ENCODE data around the gene STARD5. TPM values are rescaled to one million over a fixed set of nuclear protein-coding genes. Genes with fewer than 3 reads are reported as not detected.

The STARD5 gene
- total RNA-seq, 1 experiment from 2014 or later: 3.4 TPM

DNA sequence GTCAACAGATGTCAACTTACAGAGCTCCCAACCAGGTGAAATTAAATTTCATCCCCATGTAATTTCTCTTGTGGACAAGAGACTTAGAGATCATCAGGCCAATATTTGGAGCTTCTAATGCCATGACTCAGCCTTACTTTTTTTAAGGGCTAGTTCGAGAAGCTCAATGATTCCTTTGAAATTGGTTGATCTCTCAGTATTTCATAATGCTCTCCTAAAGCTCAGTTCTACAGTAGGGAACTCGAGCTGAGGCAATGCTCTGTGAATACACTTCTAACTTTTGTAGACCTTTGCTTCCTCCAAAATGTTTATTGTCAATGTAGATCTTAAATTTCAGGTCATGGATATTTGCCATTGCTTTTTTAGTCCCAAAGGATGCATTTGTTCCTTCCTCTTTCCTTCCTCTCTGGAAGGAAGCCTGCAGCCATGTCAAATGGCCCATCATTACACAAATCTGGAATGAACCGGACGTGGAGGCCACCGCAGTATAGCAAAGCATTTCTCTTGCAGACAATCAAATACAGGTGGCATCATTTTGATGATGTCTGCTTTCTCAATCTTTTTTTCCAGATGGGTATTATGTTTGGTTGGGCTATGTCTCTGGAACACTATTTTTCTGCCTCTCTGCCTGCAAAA, 28.3 kb downstream of the STARD5 start:
- POLR2A ChIA-PET: interaction anchor here (0.6 to 0.9 kb wide), 3 partner anchors 14 to 42 kb away, joined by 3 to 4 read pairs (median 3); partner anchors contain the start of gene STARD5
- Mint-ChIP-seq H3K27ac (ENCODE audit: low read depth, unreplicated experiment) (no peak overlapping the region), H3K4me3 (ENCODE audit: unreplicated experiment) (no peak overlapping the region), H3K4me1 (ENCODE audit: insufficient read depth, unreplicated experiment) (peaks cover 22% of the 10 kb centered on the region), H3K9me3 (ENCODE audit: unreplicated experiment) (no peaks in the 10 kb centered on the region), H3K27me3 (ENCODE audit: insufficient read depth, unreplicated experiment) (no peaks in the 10 kb centered on the region), H3K36me3 (ENCODE audit: insufficient read depth, unreplicated experiment) (no peaks in the 10 kb centered on the region)
- CTCF ChIA-PET: interaction anchor here (0.6 to 1.3 kb wide), 5 partner anchors 10 to 105 kb away, joined by 3 to 4 read pairs (median 3); no protein-coding TSS in a partner anchor
- TF ChIP-seq, protein P1, sequence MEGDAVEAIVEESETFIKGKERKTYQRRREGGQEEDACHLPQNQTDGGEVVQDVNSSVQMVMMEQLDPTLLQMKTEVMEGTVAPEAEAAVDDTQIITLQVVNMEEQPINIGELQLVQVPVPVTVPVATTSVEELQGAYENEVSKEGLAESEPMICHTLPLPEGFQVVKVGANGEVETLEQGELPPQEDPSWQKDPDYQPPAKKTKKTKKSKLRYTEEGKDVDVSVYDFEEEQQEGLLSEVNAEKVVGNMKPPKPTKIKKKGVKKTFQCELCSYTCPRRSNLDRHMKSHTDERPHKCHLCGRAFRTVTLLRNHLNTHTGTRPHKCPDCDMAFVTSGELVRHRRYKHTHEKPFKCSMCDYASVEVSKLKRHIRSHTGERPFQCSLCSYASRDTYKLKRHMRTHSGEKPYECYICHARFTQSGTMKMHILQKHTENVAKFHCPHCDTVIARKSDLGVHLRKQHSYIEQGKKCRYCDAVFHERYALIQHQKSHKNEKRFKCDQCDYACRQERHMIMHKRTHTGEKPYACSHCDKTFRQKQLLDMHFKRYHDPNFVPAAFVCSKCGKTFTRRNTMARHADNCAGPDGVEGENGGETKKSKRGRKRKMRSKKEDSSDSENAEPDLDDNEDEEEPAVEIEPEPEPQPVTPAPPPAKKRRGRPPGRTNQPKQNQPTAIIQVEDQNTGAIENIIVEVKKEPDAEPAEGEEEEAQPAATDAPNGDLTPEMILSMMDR (IDR thresholded peaks at IDR 0.05; ENCODE audit: unreplicated experiment): no peak
- BruUV-seq (replicated peaks): no TSS peak
- intact Hi-C loops (cut with micrococcal nuclease): no loop called here
- DNase-seq (ENCODE audit: unreplicated experiment): no peak

DNA sequence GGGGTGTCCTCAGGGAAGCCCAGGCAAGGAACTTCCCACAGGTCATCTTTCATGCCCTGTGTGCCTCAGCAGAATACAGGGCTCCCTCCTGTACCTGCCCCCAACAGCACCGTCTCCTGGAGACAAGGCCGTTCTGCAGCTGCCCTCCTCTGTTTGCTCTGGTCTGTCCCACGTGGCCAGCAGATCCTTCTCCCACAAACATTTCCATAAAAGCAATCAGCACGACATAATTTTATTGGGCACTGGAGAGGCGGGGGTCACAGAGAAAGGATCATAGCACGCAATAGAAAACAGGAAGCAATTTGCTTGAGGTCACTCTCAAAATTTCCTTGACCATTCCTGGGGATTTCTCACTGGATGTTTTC, 29.4 kb downstream of the STARD5 start:
- no peaks in the 10 kb centered on the region for H3K27me3 Mint-ChIP-seq (ENCODE audit: insufficient read depth, unreplicated experiment)
- H3K4me3 Mint-ChIP-seq (ENCODE audit: unreplicated experiment): no peak overlapping the region
- intact Hi-C loops (cut with micrococcal nuclease): no loop called here
- DNase-seq (ENCODE audit: unreplicated experiment): no peak
- BruUV-seq (replicated peaks): no TSS peak
- peaks cover 22% of the 10 kb centered on the region for H3K4me1 Mint-ChIP-seq (ENCODE audit: insufficient read depth, unreplicated experiment)
- ChIA-PET CTCF (no interaction called here), POLR2A (no interaction called here)
- TF ChIP-seq, protein P1 (IDR thresholded peaks at IDR 0.05; ENCODE audit: unreplicated experiment): no peak
- no peaks in the 10 kb centered on the region for H3K36me3 Mint-ChIP-seq (ENCODE audit: insufficient read depth, unreplicated experiment)
- no peak overlapping the region for H3K27ac Mint-ChIP-seq (ENCODE audit: low read depth, unreplicated experiment)
- H3K9me3 Mint-ChIP-seq (ENCODE audit: unreplicated experiment): no peaks in the 10 kb centered on the region

DNA sequence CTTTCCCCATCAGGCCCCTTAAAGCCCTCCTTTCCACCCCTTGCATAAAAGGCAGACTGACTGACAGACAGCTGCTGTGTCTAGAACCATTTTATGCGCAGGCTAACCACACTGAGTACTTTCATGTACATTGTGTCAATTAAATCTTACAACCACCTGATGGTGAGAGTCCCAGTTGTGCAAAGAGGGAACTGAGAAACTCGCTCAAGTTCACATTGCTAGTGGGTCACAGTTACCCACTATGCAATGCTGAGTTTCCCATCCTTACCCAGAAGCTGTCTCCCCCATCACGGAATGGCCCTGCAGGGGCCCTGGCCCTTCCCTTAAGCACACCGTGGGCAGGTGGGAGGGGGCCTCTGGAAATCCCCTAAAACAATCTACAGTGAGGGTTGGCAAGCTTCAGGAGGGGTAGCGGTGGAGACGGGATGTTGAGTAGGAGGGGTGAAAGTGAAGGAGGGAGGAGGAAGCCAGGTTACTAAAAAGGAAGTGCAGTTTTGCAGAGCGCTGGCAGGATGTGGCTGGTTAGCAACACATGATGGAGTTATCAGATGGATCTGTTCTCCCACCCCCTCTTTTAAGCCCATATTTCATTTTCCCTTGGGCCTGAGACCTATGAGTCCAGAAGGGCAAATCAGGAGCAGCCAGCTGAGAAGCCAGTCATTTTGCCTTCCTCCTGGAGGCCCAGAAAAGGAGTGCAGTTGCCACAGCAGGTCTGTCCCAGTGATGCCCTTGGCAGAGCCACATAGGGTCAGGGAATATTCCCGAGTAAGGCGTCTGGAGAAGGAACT, 30.0 kb downstream of the STARD5 start:
- no peaks in the 10 kb centered on the region for H3K27me3 Mint-ChIP-seq (ENCODE audit: insufficient read depth, unreplicated experiment)
- peaks cover 22% of the 10 kb centered on the region for H3K4me1 Mint-ChIP-seq (ENCODE audit: insufficient read depth, unreplicated experiment)
- TF ChIP-seq, protein P1 (IDR thresholded peaks at IDR 0.05; ENCODE audit: unreplicated experiment): no peak
- intact Hi-C loops (cut with micrococcal nuclease): no loop called here
- ChIA-PET CTCF (interaction anchor here (1.7 kb wide), 1 partner anchor 18 kb away, joined by 5 read pairs; no protein-coding TSS in a partner anchor), POLR2A (no interaction called here)
- H3K27ac Mint-ChIP-seq (ENCODE audit: low read depth, unreplicated experiment): no peak overlapping the region
- H3K4me3 Mint-ChIP-seq (ENCODE audit: unreplicated experiment): no peak overlapping the region
- DNase-seq (ENCODE audit: unreplicated experiment): no peak
- no TSS peak for BruUV-seq (replicated peaks)
- no peaks in the 10 kb centered on the region for H3K9me3 Mint-ChIP-seq (ENCODE audit: unreplicated experiment)
- H3K36me3 Mint-ChIP-seq (ENCODE audit: insufficient read depth, unreplicated experiment): no peaks in the 10 kb centered on the region

DNA sequence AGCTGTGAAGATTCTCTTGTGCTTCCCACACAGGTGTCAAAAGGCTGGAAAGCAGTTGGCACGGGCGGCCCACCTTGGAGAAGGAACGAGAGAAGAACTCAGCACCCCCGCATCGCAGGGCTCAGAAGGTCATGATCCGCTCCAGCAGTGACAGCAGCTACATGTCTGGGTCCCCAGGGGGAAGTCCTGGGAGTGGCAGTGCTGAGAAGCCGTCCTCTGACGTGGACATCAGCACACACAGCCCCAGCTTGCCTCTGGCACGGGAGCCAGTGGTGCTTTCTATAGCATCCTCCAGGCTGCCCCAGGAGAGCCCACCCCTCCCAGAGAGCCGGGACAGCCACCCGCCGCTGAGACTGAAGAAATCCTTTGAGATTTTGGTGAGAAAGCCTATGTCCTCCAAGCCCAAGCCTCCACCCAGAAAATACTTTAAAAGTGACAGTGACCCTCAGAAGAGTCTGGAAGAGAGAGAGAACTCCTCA, 31.4 kb downstream of the STARD5 start:
- TF ChIP-seq, protein P1 (IDR thresholded peaks at IDR 0.05; ENCODE audit: unreplicated experiment): no peak
- Mint-ChIP-seq H3K9me3 (ENCODE audit: unreplicated experiment) (no peaks in the 10 kb centered on the region), H3K4me1 (ENCODE audit: insufficient read depth, unreplicated experiment) (peaks cover 11% of the 10 kb centered on the region), H3K4me3 (ENCODE audit: unreplicated experiment) (no peak overlapping the region), H3K27ac (ENCODE audit: low read depth, unreplicated experiment) (no peak overlapping the region), H3K36me3 (ENCODE audit: insufficient read depth, unreplicated experiment) (no peaks in the 10 kb centered on the region), H3K27me3 (ENCODE audit: insufficient read depth, unreplicated experiment) (no peaks in the 10 kb centered on the region)
- no peak for DNase-seq (ENCODE audit: unreplicated experiment)
- intact Hi-C loops (cut with micrococcal nuclease): no loop called here
- POLR2A ChIA-PET: no interaction called here
- no TSS peak for BruUV-seq (replicated peaks)
- CTCF ChIA-PET: interaction anchor here (1.4 to 4.8 kb wide), 3 partner anchors 17 to 118 kb away, joined by 3 to 33 read pairs (median 5); no protein-coding TSS in a partner anchor
